Stimulated activated CD8-positive, alpha-beta memory T cell treated with anti-CD3 and anti-CD28 coated beads, Interleukin-7, amount 100 ng/mL, for 24 hours (primary cell): ENCODE results near the gene MAP2K5.
"Not testable (repeated sequence)": the region's sequence is repeated elsewhere in the genome, so short reads cannot be mapped to it uniquely, and the experiment has no call there.

Source experiments
- DNase-seq: peaks from one replicate; pipeline ENCODE4 v3.0.0-alpha.2; 2020; ENCODE audit warnings: low read depth

MAP2K5 gene

GRCh38 chr15:67601073-67601472 lies 58.6 kb downstream of the MAP2K5 start:
- DNase-seq: no peak

- no peak for DNase-seq
These were observed 60.6 kb downstream of the MAP2K5 start for GRCh38 chr15:67603063-67603462.

DNA sequence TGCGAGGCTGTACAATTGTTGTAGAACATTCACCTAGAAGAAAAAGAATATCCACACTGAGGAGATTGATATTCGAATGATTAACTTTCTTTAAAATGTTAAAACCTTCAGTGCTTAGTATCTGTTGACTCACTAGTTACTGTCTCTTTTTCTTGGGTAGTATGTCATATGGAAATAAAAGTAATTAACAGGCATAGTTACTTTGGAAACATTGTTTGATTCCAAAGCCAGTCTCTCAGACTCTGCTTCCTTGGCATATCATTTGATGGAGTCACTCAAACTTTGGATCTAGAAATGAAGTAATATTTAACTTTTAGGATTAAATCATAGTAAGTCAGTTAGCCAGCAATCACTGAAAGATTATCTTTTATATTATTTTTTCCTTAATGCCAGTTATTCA lies 63.4 kb downstream of the MAP2K5 start:
- no peak for DNase-seq

GRCh38 chr15:67606742-67607141 lies 64.2 kb downstream of the MAP2K5 start:
- no peak for DNase-seq

DNA sequence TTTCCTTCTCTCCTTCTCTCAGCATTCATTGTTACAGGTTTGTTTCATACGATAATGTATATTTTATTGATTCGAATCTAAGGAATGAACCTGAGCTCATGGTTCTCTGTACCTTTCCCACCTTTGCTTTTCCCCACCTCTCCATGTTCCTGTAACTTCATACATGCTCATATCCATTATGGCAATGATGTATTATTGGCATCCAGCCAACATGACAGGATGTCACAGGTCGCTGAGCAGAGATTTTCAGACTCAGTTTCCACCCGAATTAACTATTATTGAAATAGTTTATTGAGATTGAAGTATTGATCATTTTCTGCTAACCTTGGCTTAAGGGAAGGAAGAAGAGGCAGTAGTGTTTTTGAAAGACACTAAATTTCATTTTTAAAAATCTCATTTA lies 64.8 kb downstream of the MAP2K5 start:
- DNase-seq: no peak

- DNase-seq: no peak
These were observed 65.6 kb downstream of the MAP2K5 start for GRCh38 chr15:67607959-67608637.

- DNase-seq: no peak
These were observed 66.1 kb downstream of the MAP2K5 start for GRCh38 chr15:67608638-67608959.

GRCh38 chr15:67611370-67612369 lies 69.2 kb downstream of the MAP2K5 start:
- no peak for DNase-seq

DNA sequence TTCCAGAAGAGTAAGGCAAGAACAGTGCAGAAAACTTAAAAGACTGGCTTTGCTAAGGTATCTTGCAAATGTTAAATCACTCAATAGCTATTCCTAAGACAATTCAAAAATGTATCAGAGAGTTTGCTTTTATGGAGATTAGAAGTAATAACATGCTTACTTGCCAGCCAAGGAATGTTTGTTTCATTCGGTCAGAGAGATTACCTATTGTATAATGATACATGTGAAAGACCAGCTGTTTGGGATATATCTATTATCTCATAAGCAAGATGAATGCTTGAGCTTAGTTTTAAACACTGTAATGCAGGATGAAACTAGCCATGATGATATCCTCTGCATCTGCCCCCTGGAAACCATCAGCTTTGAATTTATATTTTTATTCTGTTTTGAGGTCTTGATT lies 70.7 kb downstream of the MAP2K5 start:
- no peak for DNase-seq

DNA sequence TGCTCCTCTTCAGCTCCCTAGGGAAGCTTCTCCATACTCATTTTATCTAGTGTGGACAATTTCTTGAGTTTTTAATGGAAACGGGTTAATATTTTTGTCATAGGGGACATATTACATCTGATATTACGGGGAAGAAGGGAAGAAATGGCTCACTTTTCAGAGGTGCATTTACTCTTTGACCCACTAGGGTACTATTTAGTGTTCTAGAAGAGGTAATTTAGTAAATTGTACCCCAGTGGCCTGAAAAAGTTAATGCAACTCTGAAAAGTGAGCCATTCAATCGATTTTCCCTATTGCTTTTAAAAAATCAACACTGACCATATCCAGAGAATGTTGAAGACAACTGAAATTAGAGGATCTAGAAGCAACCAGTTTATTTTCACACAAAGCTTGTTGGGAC lies 71.2 kb downstream of the MAP2K5 start:
- no peak for DNase-seq

DNA sequence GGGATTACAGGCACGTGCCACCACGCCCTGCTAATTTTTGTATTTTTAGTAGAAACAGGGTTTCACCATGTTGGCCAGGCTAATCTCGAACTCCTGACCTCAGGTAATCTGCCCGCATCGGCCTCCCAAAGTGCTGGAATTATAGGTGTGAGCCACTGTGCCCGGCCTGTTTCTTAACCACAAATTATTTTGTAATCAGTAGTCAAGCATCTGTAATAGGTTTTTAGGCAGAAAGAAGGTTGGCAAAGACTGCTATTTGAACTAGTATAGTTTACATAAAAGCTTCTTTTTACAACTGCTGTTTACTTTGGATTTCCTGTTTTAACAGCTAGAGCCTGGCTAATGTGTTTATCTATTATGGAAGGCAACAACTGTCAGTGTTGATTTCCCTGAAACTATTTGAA lies 72.6 kb downstream of the MAP2K5 start:
- DNase-seq: not testable (repeated sequence)

GRCh38 chr15:67618297-67618696 lies 75.8 kb downstream of the MAP2K5 start:
- no peak for DNase-seq

DNA sequence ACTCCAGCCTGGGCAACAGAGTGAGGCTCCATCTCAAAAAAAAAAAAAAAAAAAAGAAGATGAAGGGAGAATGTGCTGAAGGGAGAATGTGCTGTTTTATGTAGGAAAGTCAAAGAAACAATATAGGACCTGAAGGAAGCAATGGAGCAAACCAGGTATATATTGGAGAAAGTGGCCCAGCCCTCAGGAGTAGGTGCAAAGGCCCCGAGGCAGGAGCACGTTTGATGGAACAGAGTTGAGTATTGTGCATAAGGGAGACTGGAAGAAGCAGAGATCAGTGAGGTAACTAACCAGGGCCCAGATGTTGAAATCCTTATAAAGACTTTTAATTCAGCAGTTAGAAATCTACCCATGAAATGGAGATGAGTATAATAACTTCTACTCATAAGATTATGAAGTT lies 79.6 kb downstream of the MAP2K5 start:
- DNase-seq: no peak

- DNase-seq: no peak
These were observed 89.8 kb downstream of the MAP2K5 start for GRCh38 chr15:67632261-67632660.

GRCh38 chr15:67635950-67636349 lies 93.4 kb downstream of the MAP2K5 start:
- not testable (repeated sequence) for DNase-seq

GRCh38 chr15:67639591-67639990 lies 97.1 kb downstream of the MAP2K5 start:
- DNase-seq: no peak

DNA sequence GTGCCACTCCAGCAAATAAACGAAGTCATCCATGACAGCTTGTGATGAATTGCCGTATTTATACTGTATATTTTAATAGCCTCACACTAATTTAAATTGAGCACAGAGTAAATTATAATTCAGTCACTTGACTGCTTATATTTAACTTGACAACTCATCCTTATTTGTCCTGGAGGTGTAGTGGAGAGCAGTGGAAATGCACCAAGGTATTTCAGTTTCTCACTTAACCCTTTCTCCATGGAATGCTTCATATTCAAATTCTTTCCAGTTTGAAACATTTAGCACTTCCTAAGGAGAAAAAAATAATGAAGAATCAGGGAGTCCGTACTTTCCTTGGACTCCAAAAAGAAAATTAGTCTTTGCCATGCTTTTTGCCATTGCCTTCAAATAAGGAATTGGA lies 99.0 kb downstream of the MAP2K5 start:
- DNase-seq: no peak

- DNase-seq: no peak
These were observed 104.3 kb downstream of the MAP2K5 start for GRCh38 chr15:67646847-67647246.

DNA sequence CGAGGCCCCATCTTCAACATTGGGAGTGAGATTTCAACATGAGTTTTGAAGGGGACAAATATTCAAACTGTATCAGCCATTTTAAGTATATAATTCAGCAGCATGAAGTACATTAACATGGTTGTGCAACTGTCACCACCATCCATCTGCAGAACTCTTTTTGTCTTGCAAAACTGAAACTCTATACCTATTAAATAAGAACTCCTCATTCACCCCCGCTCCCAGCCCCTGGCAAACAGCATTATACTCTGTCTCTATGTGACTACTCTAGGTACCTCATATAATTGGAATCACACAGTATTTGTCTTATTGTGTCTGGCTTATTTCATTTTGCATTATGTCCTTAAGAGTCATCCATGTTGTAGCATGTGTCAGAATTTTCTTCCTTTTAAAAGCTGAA lies 110.1 kb downstream of the MAP2K5 start:
- no peak for DNase-seq

DNA sequence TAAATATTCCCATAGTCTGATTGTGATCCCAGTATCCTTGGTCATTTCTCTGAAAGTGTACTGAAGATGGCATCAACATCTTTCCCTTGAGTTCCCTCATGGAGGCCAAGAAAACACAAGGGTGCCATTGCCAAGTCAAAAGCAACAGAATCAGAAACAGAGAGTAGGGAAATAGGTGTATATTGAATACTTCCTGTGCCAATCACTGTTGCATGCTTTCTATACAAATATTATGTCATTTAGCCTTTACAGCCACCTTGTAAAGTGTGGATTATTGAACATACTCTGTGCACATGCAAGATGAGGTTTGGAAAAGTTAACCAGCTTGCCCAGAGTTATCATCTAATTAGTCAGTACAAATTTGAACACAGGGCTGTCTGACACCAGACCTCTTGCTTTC lies 117.9 kb downstream of the MAP2K5 start:
- DNase-seq: no peak

DNA sequence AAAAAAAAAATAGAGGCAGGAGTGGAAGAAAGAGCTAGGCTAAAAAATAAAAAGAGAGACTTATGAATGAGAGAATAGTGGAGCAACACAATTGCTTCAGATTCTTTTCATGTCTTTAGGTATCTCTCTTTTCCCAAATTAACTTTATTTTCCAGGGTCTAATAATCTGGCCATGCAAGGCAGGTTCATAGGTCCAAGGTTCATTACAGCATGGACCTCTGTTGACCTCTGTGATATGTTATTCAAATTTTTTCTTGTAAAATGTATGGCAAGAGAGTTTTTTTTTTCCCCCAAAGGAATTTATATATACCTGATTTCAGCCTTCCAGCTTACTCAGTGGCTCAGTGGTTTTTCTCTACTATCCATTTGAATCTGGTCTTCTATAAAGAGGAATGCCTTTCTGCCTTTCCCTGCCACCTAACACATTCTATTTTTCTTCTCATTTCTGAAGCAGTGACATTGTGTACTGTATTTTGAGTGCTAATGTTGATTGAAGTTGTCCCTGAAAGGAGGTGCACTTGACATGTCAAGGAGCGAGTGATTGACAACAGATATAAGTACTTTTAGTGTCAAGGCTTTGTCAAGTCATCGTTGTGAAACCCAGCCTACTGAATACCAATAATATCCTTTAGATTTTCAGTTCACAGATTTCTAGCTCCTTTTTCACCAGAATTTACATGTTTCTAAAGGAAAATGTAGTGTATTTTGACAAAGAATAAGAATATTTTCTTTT lies 118.5 kb downstream of the MAP2K5 start:
- no peak for DNase-seq

DNA sequence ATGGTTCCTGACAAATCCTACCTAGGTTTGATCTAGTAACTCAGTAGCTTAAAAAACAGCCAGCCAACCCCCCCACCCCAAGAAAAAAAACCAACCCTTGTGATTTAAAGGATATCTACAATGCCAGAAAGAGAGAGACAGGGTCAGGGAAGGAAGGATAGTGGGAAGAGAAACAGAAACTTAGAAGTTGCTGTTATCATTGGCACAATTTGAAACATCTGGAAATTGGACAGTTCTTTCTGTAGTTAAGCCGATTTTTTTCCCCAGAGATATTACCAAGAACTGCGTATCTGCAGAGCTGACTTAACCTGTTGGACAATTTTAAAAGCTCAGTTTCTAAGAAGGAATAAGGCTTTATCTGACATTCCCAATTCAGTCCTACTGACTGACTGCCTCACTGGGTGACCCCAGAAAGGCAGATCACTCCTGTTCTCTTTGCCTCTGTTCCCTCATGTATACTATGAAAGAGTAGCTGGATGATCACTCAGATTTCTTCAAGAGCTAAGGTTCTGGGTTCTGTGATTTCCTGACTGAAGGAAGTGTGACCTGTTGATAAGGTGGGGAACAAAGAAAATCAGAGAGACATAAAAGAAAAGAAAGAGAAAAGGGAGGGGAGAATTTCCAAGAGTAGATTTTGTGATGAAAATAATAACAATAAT lies 128.3 kb downstream of the MAP2K5 start:
- no peak for DNase-seq
